GM12878 (cell line): Measurements from ENCODE around the gene PDZD7.

ENCODE experiments used
- CHD4 ChIP-seq: fragments of 200-600 bp; sonication (generic); IDR thresholded peaks from 2 replicates; pipeline ENCODE4 v1.6.1; 2016; ENCODE audit warnings: mild to moderate bottlenecking
- FOXM1 ChIP-seq: IDR thresholded peaks from 2 replicates; pipeline ENCODE4 v1.6.1; 2012; ENCODE audit warnings: low read depth, mild to moderate bottlenecking, inconsistent platforms, low read length, moderate library complexity
- HDAC2 ChIP-seq: fragments of 200-600 bp; sonication (generic); IDR thresholded peaks from 2 replicates; pipeline ENCODE4 v1.6.1; 2017
- IRF4 ChIP-seq: IDR thresholded peaks from 2 replicates; pipeline ENCODE4 v1.6.1; 2011; ENCODE audit warnings: low read depth, low read length
- NFIC ChIP-seq: IDR thresholded peaks from 2 replicates; pipeline ENCODE4 v1.6.1; 2012; ENCODE audit warnings: low read depth, mild to moderate bottlenecking, inconsistent platforms, low read length, moderate library complexity
- NRF1 ChIP-seq: conservative IDR thresholded peaks from 2 replicates; pipeline ENCODE4 v1.6.1; 2011; ENCODE audit warnings: mild to moderate bottlenecking, low read depth, low read length, improper control_type of control experiment
- POLR2A ChIP-seq: IDR thresholded peaks from 2 replicates; pipeline ENCODE4 v1.6.1; 2011; ENCODE audit warnings: low read depth, mild to moderate bottlenecking, low read length
- RAD21 ChIP-seq: IDR thresholded peaks from 2 replicates; pipeline ENCODE4 v1.6.1; 2011; ENCODE audit warnings: mild to moderate bottlenecking, low read depth, low read length, moderate library complexity; ENCODE audit not compliant: insufficient read depth
- SP1 ChIP-seq: IDR thresholded peaks from one replicate; pipeline ENCODE4 v1.6.1; 2011; ENCODE audit warnings: low read depth, low read length
- SRF ChIP-seq, 2 experiments: IDR thresholded peaks; 2 replicates each; pipeline ENCODE4 v1.6.1; 2011; ENCODE audit warnings: low read depth in 2 of 2, low read length in 2 of 2, mild to moderate bottlenecking in 1 of 2, moderate library complexity in 1 of 2
- TCF12 ChIP-seq: IDR thresholded peaks from 2 replicates; pipeline ENCODE4 v1.6.1; 2011; ENCODE audit warnings: low read depth, mild to moderate bottlenecking, low read length
- TF ChIP-seq, protein P1 (sequence below), 3 experiments: IDR thresholded peaks in 2 of 3; conservative IDR thresholded peaks in 1 of 3; 2 replicates each; pipeline ENCODE4 v1.5.1; 2011; ENCODE audit warnings: low read depth in 3 of 3, low read length in 3 of 3, mild to moderate bottlenecking in 3 of 3, control low read depth in 2 of 3, moderate library complexity in 2 of 3, inconsistent platforms in 1 of 3, mixed read lengths in 1 of 3; ENCODE audit not compliant: control insufficient read depth in 2 of 3, insufficient read depth in 1 of 3; ENCODE audit errors: extremely low read depth in 1 of 3
- TF ChIP-seq, protein P2 (sequence below): IDR thresholded peaks from 2 replicates; pipeline ENCODE4 v1.6.1; 2011; ENCODE audit warnings: borderline replicate concordance, low read depth, mild to moderate bottlenecking, moderate library complexity, mixed read lengths, low read length; ENCODE audit not compliant: insufficient read depth; ENCODE audit errors: extremely low read length

DNA sequence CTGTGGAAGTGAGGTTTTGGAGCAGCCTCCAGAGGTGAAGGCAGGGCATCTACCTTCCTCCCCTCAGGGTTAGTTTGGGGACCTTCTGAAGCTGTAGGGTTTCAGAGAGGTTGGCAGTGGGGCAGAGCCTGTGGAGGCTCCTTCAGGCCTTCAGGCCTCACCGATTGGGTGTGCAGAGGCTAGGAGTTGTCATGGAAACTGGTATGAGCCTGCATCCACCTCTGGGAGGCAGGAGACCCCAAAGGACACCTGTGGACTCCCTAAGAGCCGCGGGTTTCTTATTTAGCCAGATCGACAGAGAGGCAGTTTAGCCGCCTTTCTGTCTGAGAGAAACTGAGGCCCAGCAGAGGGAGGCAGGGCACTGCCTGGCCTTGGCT lies 29.3 kb downstream of the PDZD7 start:
- TF ChIP-seq, protein P1, sequence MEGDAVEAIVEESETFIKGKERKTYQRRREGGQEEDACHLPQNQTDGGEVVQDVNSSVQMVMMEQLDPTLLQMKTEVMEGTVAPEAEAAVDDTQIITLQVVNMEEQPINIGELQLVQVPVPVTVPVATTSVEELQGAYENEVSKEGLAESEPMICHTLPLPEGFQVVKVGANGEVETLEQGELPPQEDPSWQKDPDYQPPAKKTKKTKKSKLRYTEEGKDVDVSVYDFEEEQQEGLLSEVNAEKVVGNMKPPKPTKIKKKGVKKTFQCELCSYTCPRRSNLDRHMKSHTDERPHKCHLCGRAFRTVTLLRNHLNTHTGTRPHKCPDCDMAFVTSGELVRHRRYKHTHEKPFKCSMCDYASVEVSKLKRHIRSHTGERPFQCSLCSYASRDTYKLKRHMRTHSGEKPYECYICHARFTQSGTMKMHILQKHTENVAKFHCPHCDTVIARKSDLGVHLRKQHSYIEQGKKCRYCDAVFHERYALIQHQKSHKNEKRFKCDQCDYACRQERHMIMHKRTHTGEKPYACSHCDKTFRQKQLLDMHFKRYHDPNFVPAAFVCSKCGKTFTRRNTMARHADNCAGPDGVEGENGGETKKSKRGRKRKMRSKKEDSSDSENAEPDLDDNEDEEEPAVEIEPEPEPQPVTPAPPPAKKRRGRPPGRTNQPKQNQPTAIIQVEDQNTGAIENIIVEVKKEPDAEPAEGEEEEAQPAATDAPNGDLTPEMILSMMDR (IDR thresholded peaks at IDR 0.05 in 2 of 3, conservative IDR thresholded peaks at IDR 0.05 in 1 of 3; ENCODE audit: control insufficient read depth in 2 of 3, extremely low read depth in 1 of 3, insufficient read depth in 1 of 3, low read depth in 3 of 3, low read length in 3 of 3): no peak
- TF ChIP-seq HDAC2: no peak
- TF ChIP-seq POLR2A: no peak
- no peak for TF ChIP-seq RAD21
- TF ChIP-seq FOXM1: no peak
- no peak for TF ChIP-seq NFIC
- TF ChIP-seq SP1: no peak
- TF ChIP-seq CHD4: no peak
- TF ChIP-seq SRF (IDR thresholded peaks at IDR 0.05; ENCODE audit: low read depth in 2 of 2, low read length in 2 of 2): no peak
- TF ChIP-seq IRF4: no peak
- no peak for TF ChIP-seq NRF1
- TF ChIP-seq, protein P2, sequence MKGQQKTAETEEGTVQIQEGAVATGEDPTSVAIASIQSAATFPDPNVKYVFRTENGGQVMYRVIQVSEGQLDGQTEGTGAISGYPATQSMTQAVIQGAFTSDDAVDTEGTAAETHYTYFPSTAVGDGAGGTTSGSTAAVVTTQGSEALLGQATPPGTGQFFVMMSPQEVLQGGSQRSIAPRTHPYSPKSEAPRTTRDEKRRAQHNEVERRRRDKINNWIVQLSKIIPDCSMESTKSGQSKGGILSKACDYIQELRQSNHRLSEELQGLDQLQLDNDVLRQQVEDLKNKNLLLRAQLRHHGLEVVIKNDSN: no peak
- TF ChIP-seq TCF12: no peak
